ENCODE data around the gene BCOR. TPM values are rescaled to one million over a fixed set of nuclear protein-coding genes. Genes with fewer than 3 reads are reported as not detected.

Gene BCOR
- total RNA-seq, 3 donors from 2014 or later: 11.7 to 28.1 (median 27.9) TPM

DNA sequence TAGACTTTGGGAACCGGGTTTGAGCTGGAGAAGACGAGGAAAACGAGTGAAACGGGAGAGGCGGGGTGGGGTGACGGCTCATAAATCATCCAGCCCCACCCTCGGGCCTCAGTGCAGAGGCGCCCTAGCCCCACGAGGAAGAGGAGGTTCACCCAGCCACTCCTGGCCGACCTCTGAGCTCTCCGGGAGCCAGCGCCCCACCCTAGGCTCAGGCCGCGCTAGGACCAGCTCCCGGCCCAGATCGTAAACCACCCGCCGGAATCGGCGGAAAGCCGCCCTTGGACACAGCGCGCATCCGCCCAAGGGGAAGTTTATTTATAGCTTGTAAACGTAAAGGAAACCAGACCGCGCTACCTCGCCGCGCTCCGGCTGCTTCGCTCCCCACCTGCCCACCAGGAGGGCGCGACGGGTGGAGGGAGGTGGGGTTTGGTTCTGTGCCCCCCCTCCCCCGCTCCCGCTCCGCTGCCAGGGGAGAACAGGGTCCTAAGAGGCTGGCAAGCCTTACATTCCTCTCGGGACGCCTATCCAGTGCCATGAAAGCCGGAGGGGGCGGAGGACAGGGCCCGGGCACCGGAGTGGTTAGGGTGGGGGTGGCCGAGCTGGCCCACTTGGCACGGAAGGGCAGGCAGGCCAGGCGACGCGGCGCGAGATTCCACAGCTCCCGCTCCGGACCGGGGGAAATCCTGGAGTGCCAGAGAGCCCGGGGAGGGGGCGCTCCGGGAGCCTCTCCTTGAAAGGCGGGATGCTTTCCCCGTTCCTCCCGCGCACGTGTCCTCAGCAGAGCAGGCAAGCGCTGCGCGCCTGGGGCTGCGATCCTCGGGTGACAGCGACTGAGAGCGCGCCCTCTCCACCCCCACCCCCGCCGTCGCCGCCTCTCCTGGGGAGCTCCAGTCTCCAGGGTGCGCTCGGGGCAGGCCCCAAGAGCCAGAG lies 84.2 kb downstream of the BCOR start:
- Histone ChIP-seq H3K27ac (peak overlapping the region; percentile 90 to 96), H3K36me3 (no peaks in the 10 kb centered on the region), H3K4me1 (no peaks in the 10 kb centered on the region), H3K9me3 (peaks cover 10% of the 10 kb centered on the region in 2 donors), H3K4me3 (peak overlapping the region; percentile 45 to 73 (median 61)), H3K27me3 (peaks cover 0 to 56% of the 10 kb centered on the region in 2 donors)
- TF ChIP-seq POLR2A (IDR thresholded peaks at IDR 0.05) (no peak), POLR2AphosphoS5 (IDR thresholded peaks at IDR 0.05) (peak in 2 of 3 donors; percentile 11 to 21)
- TF ChIP-seq, protein P1, sequence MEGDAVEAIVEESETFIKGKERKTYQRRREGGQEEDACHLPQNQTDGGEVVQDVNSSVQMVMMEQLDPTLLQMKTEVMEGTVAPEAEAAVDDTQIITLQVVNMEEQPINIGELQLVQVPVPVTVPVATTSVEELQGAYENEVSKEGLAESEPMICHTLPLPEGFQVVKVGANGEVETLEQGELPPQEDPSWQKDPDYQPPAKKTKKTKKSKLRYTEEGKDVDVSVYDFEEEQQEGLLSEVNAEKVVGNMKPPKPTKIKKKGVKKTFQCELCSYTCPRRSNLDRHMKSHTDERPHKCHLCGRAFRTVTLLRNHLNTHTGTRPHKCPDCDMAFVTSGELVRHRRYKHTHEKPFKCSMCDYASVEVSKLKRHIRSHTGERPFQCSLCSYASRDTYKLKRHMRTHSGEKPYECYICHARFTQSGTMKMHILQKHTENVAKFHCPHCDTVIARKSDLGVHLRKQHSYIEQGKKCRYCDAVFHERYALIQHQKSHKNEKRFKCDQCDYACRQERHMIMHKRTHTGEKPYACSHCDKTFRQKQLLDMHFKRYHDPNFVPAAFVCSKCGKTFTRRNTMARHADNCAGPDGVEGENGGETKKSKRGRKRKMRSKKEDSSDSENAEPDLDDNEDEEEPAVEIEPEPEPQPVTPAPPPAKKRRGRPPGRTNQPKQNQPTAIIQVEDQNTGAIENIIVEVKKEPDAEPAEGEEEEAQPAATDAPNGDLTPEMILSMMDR (IDR thresholded peaks at IDR 0.05): peak in 1 of 3 donors; percentile 6
- intact Hi-C loops (cut with DNase I; ENCODE audit: low total_unique reads): no loop called here
- DNase-seq (ENCODE audit: low spot score in 2 of 2): peak; percentile 57 to 58

DNA sequence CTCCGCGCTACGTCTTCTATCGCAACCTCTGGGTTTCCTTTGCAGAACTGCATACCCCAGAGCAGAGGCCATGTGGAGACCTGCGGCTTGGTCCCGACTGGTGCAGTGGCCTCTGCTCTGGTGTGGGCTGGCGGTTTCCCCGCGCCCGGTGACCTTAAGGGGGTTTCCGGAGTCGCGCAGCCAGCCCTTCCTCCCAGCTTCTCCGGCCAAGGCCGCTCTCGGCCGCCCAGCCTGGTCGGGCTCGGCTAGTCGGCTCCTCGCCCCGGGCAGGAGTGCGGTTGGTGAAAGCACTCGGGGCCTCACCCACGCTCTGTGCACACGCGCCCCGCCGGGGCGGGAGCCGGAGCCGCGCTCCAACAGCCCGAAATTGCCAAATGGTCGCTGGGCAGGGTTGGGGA lies 84.9 kb downstream of the BCOR start:
- DNase-seq (ENCODE audit: low spot score in 2 of 2): peak in 1 of 2 donors; percentile 58
- TF ChIP-seq POLR2AphosphoS5 (IDR thresholded peaks at IDR 0.05): peak in 1 of 3 donors; percentile 35
- TF ChIP-seq, protein P1 (IDR thresholded peaks at IDR 0.05): no peak
- Histone ChIP-seq H3K36me3 (no peaks in the 10 kb centered on the region), H3K9me3 (peaks cover 10% of the 10 kb centered on the region in 2 donors), H3K27ac (peak overlapping the region; percentile 90 to 96), H3K4me1 (no peaks in the 10 kb centered on the region), H3K27me3 (peaks cover 0 to 62% of the 10 kb centered on the region in 2 donors), H3K4me3 (peak overlapping the region; percentile 45 to 73 (median 61))
- intact Hi-C loops (cut with DNase I; ENCODE audit: low total_unique reads): no loop called here

DNA sequence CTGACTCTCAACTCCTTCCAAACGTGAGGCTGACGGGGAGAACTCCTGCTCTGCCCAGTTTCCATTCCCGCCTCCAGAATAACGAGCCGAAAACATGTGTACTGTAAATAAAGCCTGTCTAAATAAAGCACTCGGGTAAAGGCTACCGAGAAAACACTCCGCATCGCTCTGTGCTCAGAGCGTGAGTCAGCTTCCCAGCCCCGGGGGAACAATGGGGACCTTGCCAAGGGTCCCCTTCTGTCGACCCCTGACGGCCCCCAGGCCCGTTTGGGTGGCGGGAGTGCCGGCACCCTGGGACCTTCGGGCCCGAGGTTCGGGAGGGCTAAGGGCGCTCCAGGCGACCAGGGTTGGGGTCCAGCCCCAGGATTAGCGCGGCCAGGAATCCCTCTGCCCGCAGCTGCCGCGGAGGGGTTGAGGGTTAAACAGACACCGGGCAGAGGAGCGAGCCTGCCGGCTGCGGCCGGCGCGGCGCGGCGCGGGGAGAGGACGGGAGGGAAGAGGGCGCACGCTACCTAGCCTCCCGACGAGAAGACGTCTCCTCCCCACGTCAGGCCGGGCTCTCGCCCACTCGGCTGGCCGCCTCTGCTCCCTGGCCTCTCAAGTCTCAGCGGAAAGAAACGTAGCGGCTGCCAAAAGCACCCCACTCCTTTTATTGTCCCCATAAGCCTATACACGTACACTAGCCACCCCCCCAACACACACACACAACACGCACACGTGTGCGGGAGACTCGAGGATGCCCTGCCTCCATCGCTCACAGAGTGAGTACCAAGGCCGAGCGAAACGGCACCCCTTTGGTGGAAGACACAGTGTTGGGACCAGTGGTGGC lies 85.5 kb downstream of the BCOR start:
- H3K27me3 ChIP-seq: peaks cover 0 to 69% of the 10 kb centered on the region in 2 donors
- H3K9me3 ChIP-seq: peaks cover 10% of the 10 kb centered on the region in 2 donors
- no peaks in the 10 kb centered on the region for H3K4me1 ChIP-seq
- H3K27ac ChIP-seq: peak overlapping the region; percentile 90 to 96
- H3K4me3 ChIP-seq: peak overlapping the region; percentile 45 to 73 (median 61)
- TF ChIP-seq, protein P1 (IDR thresholded peaks at IDR 0.05): no peak
- TF ChIP-seq POLR2AphosphoS5 (IDR thresholded peaks at IDR 0.05): no peak
- TF ChIP-seq POLR2A (IDR thresholded peaks at IDR 0.05): no peak
- DNase-seq (ENCODE audit: low spot score in 2 of 2): peak in 1 of 2 donors; percentile 51
- intact Hi-C loops (cut with DNase I; ENCODE audit: low total_unique reads): no loop called here
- no peaks in the 10 kb centered on the region for H3K36me3 ChIP-seq

DNA sequence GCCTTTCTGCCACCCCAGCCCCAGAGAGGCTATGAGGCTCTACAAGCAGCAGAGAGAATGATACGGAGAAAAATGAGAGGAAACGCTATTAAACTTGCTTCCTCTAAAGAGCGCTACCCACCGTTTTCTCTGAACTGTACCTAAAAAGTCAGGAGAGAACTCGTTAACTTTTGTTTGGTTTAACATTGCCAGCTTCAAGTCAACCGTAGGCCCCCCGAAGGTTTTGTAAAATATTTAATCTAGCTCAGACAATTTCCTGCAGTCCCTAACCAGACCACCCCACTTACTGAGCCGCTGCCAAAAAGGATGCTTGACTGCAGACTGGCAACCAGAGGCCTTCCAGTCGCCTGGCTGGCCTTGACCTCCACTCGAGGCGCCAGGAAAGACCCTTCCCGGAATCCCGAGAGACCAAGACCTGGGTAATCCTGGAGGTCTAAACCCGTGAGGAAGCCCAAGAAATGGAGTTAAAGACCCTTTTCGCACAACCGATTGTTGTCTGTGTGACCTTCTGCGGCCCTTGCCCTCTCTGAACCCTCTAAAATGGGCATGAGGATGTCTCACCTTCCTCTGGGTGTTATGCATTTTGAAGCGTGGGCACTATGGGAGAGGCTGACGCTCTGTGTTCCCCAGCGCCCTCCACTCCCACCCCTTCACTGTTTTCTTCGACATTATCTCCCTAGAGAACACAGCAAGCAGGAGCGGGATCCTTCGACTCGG lies 86.3 kb downstream of the BCOR start:
- TF ChIP-seq POLR2AphosphoS5 (IDR thresholded peaks at IDR 0.05): no peak
- TF ChIP-seq, protein P1 (IDR thresholded peaks at IDR 0.05): no peak
- TF ChIP-seq POLR2A (IDR thresholded peaks at IDR 0.05): no peak
- peaks cover 0 to 76% of the 10 kb centered on the region in 2 donors for H3K27me3 ChIP-seq
- intact Hi-C loops (cut with DNase I; ENCODE audit: low total_unique reads): no loop called here

More for the DNA sequence above, 86.3 kb downstream of the BCOR start:
- H3K4me3 ChIP-seq: peak overlapping the region in 2 of 3 donors; percentile 61 to 73
- peaks cover 5% of the 10 kb centered on the region in 2 donors for H3K9me3 ChIP-seq
- peak overlapping the region; percentile 90 to 96 for H3K27ac ChIP-seq
- no peaks in the 10 kb centered on the region for H3K36me3 ChIP-seq
- no peaks in the 10 kb centered on the region for H3K4me1 ChIP-seq
- DNase-seq (ENCODE audit: low spot score in 2 of 2): no peak

Data from breast epithelium (tissue), 4 donors.